HG03469 (cell line): ENCODE data around the gene RNF115.
"Not testable (repeated sequence)": the region's sequence is repeated elsewhere in the genome, so short reads cannot be mapped to it uniquely, and the experiment has no call there.

ENCODE experiments used
- ATAC-seq: cut with Tn5 transposase; IDR thresholded peaks from one replicate; pipeline ENCODE4 v1.9.1; 2021; ENCODE audit warnings: mild to moderate bottlenecking, moderate library complexity, moderate number of reproducible peaks; ENCODE audit not compliant: unreplicated experiment

Gene RNF115

DNA sequence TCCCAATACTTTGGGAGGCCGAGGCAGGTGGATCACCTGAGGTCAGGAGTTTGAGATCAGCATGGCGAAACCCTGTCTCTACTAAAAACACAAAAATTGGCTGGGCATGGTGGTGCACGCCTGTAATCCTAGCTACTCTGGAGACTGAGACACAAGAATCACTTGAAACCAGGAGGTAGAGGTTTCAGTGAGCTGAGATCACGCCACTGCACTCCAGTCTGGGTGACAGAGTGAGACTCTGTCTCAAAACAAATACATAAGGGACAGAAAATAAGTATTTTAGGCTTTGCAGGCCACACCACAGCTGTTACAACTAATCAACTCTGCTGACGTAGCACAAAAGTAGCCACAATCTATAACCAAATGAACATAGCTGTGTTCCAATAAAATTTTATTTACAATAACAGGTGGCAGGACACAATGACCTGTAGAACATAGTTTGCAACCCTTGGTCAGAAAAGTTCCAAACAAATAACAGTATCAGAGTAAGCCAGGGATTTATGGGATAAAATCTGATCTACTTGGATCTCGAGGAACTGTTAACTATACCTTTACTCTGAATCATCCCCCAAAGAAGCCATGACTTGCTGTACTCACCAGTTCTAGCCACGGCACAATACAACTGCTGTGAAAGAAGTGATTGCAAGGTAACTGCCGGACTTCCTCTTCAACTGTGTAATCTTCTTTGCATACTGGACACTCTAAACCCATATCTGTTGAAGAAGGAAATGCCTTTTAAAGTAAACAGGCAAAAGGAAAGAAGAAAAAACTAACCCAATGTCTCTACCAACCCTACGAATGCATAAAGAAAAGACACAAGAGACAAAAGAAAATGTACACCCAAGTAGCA is 76.3 kb downstream of the RNF115 start:
- ATAC-seq = no peak

DNA sequence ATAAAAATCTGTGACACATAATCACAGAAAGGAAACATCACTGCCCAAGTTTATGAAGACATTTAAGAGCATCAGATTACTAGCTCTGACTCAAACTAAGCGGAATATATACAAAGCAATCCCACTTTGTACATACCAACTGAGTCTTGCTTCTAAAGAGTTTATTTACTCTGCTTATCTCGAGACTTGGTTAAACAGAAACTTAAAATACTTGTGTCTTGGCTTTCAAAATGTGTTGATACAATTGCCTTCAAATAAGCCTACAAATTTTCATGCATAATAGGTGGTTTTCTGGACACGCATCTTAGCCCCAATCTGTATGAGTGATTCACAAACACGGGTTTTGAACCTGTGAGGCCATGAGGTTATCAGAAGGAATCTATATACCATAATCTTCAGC is 83.6 kb downstream of the RNF115 start:
- ATAC-seq = no peak

DNA sequence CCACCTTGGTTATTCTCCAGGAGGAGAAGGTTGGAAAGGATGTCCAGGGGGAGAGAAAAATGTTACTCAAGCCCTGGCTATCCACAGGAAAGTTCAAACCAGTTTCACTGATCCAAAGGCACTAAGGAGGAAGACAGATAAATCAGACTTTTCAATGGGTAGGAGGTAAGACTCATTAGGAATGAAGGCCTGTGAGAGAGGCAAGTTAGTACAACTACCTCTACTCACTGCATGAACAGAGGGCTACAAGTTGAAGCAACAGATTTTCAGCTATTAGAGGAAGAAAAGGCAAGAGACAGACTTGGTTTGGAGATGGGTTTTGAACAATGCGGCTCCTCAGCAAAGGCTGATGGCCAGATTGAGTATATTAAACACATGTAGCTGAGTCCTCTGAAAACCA is 87.7 kb downstream of the RNF115 start:
- ATAC-seq = no peak

DNA sequence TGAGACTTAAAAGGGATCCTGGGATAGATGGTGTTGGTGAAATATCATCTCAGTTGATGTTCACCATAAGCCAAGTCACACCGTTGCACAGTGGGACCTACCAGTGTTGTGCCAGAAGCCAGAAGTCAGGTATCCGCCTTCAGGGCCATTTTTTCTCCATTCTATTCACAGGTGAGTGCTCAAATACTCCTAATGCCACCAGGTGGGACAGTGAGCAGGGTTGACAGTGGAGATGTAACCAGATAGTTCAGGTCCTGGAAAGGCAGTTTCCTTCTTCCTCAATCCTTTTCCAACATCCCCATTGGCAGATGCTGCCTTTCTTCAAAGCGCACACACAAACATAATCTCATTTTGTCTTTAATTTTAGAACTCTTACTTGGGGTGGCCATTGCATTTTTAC is 93.0 kb downstream of the RNF115 start:
- ATAC-seq = no peak

DNA sequence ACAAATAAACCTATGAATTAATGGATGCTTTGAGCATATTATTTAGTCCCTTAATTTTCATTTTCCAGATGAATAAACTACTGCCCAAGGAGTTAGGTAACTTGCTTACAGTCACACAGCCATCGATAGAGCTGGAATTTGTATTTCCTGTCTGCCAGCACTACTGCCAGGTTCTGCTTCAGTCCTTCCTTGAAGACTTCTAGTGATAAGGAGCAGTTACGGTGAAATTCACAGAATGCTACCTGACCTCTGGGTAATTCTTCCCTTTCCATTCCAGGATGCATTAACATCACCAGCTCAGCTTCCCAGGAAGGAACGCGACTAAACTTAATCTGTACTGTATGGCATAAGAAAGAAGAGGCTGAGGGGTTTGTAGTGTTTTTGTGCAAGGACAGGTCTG is 93.4 kb downstream of the RNF115 start:
- ATAC-seq = no peak

DNA sequence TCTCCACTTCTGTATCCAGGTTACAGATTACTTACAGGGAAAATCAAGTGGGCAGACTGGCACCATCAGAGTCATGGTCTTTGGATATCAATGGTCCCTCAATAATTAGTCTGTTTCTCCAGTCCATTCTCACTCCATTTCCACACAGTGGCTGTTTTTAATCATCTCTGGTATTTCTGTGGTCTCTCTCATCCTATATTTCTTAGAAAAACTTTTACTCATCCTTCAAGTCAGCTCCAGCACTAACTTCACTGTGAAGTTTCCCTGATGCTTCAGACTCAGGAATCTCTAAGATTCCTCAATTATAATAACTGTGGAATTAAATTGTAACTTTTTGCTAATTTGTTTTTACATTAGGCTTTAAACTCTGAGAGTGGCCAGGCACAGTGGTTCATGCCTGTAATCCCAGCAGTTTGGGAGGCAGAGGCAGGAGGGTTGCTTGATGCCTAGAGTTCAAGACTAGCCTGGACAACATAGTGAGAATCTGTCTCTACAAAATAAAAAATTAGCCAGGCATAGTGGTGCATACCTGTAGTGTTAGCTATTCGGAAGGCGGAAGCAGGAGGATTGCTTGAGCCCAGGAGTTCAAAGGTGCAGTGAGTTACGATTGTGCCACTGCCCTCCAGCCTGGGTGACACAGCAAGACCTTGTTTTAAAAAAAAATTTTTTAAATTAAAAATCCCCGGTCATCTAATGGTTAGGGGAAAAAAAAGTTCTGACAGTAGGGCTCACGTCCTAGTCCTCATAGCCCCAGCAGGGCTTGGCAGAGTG is 94.0 kb downstream of the RNF115 start:
- no peak for ATAC-seq

DNA sequence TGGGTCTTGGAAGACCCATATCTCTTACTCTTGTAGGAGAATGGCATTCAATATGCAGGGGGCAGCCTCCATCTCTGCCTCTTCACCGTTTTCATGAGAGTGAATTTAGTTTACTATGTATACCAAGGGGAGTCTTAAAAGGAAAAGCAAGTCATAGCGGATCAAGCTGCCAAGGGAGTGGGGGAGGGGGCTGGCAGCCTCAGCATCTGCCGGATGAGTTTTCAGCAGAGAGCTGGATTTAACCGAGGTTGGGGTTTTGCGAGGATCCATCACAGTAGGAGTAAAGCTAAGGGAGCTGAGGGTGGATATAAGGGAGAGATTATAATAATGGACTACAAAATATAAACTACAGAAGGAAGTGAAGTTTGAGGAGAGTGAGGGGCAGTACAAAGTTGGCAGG is 94.7 kb downstream of the RNF115 start:
- ATAC-seq = no peak

DNA sequence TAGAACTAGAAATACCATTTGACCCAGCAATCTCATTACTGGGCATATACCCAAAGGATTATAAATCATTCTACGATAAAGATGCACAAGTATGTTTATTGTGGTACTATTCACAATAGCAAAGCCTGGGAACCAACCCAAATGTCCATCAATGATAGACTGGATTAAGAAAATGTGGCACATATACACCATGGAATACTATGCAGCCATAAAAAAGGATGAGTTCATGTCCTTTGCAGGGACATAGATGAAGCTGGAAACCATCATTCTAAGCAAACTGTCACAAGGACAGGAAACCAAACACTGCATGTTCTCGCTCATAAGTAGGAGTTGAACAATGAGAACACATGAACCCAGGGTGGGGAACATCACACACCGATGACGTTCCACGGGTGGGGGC is 97.7 kb downstream of the RNF115 start:
- not testable (repeated sequence) for ATAC-seq

DNA sequence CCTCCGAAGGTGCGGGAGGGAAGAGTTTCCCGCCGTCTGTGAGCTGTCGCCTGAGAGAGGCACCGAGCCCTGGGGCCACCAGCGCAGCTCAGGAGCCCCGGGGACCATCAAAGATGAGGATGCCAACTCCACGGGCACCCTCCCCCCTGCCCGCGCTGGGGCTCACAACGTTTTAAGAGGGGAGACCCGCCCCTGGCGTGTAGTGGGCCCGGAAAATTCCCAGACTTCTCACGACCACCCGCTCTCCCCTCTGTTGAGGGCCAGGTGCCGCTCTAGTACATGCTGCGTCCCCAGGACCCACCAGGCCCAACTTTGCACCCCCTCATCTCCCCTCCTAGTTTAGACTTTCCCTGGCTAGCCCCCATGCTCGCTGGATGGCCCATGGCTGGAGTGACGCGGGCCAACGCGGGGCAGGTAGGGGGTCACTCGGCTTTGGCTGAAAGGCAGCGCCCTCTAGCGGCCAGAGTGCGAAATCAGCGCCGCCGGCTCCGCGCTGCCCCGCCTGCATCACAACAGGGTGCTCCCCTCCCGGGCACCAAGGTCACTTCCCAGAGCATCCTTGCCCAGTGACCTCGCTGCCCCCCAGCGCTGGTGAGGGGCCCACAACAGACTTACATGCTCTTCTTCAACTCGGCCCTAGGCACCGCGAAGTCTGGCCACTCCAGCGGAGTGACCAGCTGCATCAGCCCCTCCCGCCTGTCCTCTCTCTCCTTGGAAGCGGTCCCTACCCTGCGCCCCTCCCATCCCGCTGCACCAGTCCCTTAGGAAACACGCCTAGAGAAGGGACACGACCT is 102.8 kb downstream of the RNF115 start:
- no peak for ATAC-seq

DNA sequence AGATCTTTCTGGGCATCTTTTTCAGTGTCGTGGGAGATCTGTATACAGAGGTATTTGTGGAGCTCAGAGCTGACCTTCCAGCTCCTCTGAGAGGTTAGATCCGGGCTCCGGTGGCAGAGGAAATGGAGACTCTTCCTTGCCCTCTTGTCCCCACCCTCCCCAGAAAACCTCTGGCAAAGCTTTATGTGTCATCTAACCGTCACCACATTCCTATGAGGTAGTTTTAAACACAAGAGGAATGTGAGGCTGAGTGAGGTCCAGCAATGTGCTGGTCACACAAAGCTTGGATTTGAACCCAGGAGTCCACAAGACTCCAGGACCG is 103.4 kb downstream of the RNF115 start:
- no peak for ATAC-seq

DNA sequence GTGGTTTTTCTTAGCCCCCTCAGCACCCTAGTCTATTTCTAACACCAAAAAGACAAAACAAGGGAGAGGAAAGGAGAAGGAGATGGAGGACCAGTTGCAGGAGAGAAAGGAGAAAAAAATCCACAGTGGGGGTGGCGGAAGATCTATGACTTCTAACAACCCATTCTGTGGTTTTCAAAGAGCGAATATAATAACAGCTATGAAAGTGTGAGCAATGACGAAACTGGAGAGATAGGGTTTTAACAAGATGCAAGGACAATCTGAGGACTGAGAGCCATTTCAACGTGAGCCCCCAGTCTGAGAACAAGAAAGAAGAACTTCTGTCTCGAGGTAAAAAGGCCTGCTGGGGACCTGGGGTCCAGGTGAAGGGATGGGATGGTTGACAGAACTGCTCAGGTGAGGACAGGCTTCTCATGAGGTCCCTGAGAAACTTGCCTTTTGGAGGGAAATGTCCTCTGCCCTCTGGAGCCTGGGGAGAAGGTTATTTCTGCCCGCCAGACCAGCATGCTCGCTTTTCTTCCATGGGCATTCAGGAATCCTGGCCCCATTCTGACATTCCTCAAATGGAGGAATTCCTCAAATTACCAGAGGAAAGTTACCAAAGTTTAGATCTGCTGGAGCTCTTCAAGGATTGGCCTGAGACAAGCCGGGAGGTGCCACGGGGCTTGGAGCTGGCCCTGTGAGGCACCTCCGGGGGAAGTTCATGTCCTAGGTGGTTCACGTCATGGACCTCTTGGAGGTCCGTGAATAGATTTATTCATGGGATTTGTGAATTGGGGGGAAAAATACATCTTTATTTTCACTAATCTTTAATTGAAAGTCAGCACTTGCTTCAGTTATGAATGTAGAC is 104.4 kb downstream of the RNF115 start, which contains the start of gene CD160:
TSS of gene CD160 (plus strand) at position 270 of the 850 bp plus-strand sequence. CDS start 8,829 bp downstream, outside the sequence.
- ATAC-seq = no peak

DNA sequence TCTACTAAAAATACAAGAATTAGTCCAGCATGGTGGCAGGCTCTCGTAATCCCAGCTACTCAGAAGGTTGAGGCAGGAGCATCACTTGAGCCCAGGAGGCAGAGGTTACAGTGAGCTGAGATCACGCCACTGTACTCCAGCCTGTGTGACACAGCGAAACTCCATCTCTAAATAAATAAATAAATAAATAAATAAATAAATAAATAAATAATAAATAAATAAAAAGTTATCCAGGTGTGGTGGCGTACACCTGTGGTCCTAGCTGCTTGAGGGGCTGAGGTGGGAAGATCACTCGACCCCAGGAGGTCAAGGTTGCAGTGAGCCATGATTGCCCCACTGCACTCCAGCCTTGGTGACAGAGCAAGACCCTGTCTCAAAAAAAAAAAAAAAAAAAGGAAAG is 105.4 kb downstream of the RNF115 start:
- not testable (repeated sequence) for ATAC-seq

DNA sequence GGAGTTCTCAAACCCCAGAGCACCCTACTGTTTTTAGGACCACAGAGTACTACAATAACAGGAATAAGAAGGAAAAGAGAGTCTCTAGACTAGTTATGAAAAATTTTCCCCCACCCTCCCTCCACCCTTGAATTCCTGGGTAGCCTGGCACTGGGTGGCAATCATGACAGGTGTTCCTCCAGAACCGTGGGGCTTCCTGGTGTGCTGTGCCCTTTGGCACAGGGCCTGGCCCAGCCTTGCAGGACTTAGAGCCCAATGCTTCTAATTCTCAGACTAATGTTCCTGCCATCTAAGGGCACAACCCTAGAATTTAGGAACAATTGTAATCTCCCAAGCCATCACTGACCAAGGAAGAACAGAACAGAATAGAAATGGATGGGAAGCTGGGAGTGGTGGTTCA is 106.1 kb downstream of the RNF115 start:
- ATAC-seq = no peak

DNA sequence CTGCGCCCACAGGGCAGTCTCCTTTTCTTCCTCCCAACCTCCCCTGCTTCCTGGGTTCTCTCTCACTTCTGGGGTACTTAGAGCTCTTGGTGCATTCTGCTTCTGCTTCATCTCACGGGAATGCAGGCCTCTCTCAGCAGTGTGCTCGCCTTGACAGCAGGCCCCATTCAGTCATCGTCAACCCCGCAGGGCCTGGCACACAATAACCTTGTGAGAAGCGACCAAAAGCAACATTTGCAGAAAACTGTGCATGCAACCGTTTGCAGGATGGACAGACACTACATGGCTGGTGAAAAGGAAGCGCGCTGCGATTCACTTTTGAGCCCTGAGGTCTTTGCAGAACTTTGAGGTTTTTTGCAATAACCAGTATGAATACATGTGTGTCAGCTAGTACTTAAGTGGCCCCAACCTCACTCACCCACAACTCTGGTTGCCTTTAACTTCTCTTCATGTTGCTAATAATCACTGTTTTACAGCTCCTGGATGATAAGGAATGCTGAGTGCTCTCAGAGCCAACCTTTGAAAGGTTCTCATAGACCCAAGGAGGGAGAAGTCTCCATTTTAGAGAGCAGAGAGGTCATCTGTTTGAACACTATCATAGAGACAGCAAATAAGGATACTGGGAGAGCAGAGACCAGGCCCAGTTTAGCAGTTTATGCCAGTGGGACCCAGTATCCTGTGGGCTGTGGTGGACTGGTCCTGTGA is 107.1 kb downstream of the RNF115 start:
- no peak for ATAC-seq

DNA sequence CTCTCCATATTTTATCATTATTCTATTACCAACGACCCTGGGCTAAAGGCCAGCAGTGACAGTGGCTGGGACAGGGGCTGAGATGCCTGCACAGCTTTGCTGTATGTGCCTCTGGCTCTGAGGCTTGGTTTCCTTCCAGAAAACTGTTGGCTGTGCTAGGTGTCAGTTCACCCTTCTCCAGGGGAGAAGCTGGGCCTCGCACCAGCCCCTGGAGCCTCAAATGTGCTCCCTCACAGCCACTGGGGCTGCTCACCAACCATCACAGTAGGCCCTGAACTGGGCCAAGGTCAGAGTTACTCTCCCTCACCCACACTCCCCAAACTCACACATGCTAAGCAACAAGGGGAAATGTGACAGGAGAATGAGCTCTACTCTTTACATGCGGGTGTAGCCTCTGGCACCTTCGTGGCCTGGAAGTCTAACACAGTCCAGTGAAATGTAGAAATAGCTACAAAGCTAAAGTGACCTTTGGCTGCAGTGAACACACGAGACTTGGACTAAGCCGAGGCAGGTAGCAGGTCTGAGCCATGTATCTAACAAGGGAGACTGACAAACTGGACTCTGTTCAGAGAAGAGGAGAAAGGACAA is 109.3 kb downstream of the RNF115 start:
- no peak for ATAC-seq

DNA sequence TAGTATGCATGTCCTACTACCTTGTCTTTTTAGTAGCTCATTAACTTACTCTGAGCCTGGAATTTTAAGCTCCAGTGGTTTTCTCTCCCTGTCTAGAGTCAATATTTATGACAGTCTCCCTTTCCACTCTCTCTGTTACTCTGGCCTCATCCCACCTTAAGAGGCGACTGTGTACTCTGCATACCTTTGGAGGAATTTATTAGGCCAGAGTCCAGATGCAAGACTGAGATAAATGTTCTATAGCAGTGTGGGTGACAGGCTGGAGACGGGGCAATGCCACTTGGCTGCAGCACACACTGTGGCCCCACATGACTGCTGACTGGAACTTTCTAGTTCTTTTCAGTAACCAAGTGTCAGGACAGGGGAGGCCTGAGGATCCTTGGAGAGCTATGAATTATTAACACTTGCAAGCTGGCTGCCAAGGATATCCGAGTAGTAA is 112.7 kb downstream of the RNF115 start:
- ATAC-seq = no peak

DNA sequence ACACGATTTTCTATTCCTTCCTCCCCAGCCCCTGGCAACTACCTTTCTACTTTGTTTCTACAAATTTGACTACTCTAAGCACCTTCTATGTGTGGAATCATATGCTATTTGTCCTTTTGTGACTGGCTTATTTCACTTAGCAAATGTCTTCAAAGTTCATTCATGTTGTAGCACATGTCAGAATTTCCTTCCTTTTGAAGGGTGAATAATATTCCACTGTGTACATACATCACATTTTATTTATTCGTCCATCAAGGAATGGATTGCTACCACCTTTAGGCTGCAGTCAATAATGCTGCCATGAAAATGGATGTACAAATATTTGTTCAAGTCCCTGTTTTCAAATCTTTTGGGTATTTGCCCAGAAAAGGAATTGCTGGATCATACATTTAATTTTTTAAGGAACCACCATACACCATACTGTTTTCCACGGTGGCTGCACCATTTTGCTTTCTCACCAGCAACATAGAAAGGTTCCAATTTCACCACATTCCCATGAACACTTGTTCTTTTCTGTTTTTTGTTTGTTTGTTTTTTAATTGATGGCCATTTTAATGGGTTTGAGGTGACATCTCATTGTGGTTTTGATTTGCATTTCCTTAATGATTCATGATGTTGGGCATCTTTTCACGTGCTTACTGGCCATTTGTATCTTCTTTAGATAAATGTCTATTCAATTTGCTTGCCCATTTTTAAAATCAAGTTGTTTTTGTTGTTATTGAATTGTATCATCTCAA is 113.4 kb downstream of the RNF115 start:
- no peak for ATAC-seq

DNA sequence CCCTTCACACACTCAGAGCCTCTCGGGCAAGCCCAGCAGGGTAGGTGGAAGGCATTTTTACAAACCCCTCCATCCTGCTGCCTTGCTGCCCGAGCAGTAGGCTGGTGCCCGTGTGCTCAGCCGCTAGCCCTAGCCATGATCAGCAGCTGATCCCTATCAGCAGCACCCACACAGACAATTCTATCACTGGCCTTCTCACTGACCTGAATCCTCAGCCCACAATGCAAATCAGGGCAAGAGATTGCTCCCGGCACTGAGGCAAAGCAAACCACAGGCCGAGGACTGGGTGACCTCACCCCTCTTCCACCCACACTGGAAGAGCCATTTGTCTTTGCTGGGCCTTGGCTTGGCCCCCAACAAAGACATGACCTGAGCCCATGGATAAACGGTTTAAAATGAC is 115.8 kb downstream of the RNF115 start:
- no peak for ATAC-seq
